Measurements from ENCODE around the gene GMCL2. TPM values are rescaled to one million over a fixed set of nuclear protein-coding genes. Genes with fewer than 3 reads are reported as not detected.

The GMCL2 gene
- total RNA-seq, 1 experiment from 2014 or later = not detected

GRCh38 chr5:178227929-178228328 lies 40.8 kb upstream of the GMCL2 start (continued):
- TF ChIP-seq AFF4 (CRISPR knock-in tag; IDR thresholded peaks at IDR 0.05; ENCODE audit: borderline replicate concordance) = no peak
- TF ChIP-seq SOX15 (CRISPR knock-in tag; IDR thresholded peaks at IDR 0.05) = no peak
- no peak for TF ChIP-seq FOXP4 (CRISPR knock-in tag; IDR thresholded peaks at IDR 0.05)
- no peak for TF ChIP-seq CREM (CRISPR knock-in tag; IDR thresholded peaks at IDR 0.05)
- TF ChIP-seq TCF7 (CRISPR knock-in tag; IDR thresholded peaks at IDR 0.05; ENCODE audit: low read depth) = no peak
- TF ChIP-seq ZSCAN18 (CRISPR knock-in tag; IDR thresholded peaks at IDR 0.05) = no peak
- TF ChIP-seq ZNF425 (CRISPR knock-in tag; conservative IDR thresholded peaks at IDR 0.05) = no peak
- no peak for TF ChIP-seq JAZF1 (CRISPR knock-in tag; IDR thresholded peaks at IDR 0.05)

GRCh38 chr5:178227138-178227659 lies 40.0 kb upstream of the GMCL2 start:
- H3K36me3 Mint-ChIP-seq = peaks cover 47% of the 10 kb centered on the region
- ChIA-PET CTCF (no interaction called here), POLR2A (interaction anchor here (0.6 kb wide), 1 partner anchor 113 kb away, joined by 5 read pairs; no protein-coding TSS in a partner anchor)
- no peak overlapping the region; the same call in 1 of the 2 replicates for H3K27ac Mint-ChIP-seq
- DNase-seq (ENCODE audit: low spot score) (no peak), ATAC-seq (no peak)
- TF ChIP-seq JUN (CRISPR knock-in tag; IDR thresholded peaks at IDR 0.05) (no peak), SP1 (CRISPR knock-in tag; conservative IDR thresholded peaks at IDR 0.05) (no peak), AR (CRISPR knock-in tag; IDR thresholded peaks at IDR 0.05) (no peak), ATF6 (CRISPR knock-in tag; IDR thresholded peaks at IDR 0.05) (no peak), TEAD4 (CRISPR knock-in tag; IDR thresholded peaks at IDR 0.05) (no peak), NR1H2 (CRISPR knock-in tag; IDR thresholded peaks at IDR 0.05) (no peak), FOXK1 (CRISPR knock-in tag; IDR thresholded peaks at IDR 0.05) (no peak)
- no peak overlapping the region for H3K4me3 Mint-ChIP-seq
- H3K4me1 Mint-ChIP-seq = peaks cover 31% of the 10 kb centered on the region
- H3K9me3 Mint-ChIP-seq = peaks cover 8% of the 10 kb centered on the region; the same call in 1 of the 2 replicates
- no peaks in the 10 kb centered on the region for H3K27me3 Mint-ChIP-seq (ENCODE audit: low read depth)

Measured in WTC11 (cell line).